Activated naive CD4-positive, alpha-beta T cell treated with anti-CD3 and anti-CD28 coated beads, Interleukin-2, amount 10 ng/mL, durations not matched to agents 7 days and 5 days (primary cell): ENCODE measurements around the gene C1orf53.

ENCODE experiments used
- CTCF ChIA-PET: fragments of 350-600 bp; sonication (Branson Sonifier 250); formaldehyde crosslinking; loops from one replicate; lab custom pipeline; 2021; ENCODE audit warnings: antibody characterized with exemption; lab: Charles Lee
- DNase-seq: peaks from one replicate; pipeline ENCODE4 v3.0.0-alpha.2; 2020
- H3K27ac Mint-ChIP-seq: one replicate; pipeline ENCODE4 v1.8.0; 2021; ENCODE audit warnings: mild to moderate bottlenecking, moderate library complexity, mixed read lengths
- H3K27me3 Mint-ChIP-seq: one replicate; pipeline ENCODE4 v1.8.0; 2021; ENCODE audit warnings: mild to moderate bottlenecking, mixed read lengths
- H3K36me3 Mint-ChIP-seq: one replicate; pipeline ENCODE4 v1.8.0; 2021; ENCODE audit warnings: mixed read lengths
- H3K4me1 Mint-ChIP-seq: one replicate; pipeline ENCODE4 v1.8.0; 2021; ENCODE audit warnings: mixed read lengths
- H3K4me3 Mint-ChIP-seq: one replicate; pipeline ENCODE4 v1.8.0; 2021; ENCODE audit warnings: mild to moderate bottlenecking, moderate library complexity, mixed read lengths
- H3K9me3 Mint-ChIP-seq: one replicate; pipeline ENCODE4 v1.8.0; 2021; ENCODE audit warnings: mixed read lengths

Gene C1orf53

DNA sequence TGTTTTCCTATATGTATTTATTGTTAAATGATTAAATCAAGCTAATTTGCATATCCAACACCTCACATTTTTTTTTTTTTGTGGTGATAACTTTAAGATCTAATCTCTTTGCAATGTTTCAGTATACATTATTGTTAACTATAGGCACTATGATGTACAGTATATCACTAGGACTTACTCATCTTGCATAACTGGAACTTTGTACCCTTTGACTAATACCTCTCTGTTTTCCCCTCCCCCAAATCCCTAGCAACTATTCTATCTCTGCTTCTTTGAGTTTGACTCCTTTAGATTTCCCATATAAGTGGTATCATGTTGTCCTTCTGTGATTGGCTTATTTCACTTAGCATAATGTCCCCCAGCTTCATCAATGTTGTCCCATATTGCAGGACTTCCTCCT lies 9.7 kb upstream of the C1orf53 start:
- H3K4me1 Mint-ChIP-seq, result no peaks in the 10 kb centered on the region
- H3K36me3 Mint-ChIP-seq, result no peaks in the 10 kb centered on the region
- H3K27me3 Mint-ChIP-seq, result peaks cover 19% of the 10 kb centered on the region
- H3K27ac Mint-ChIP-seq, result no peak overlapping the region
- H3K9me3 Mint-ChIP-seq, result no peaks in the 10 kb centered on the region
- DNase-seq, result no peak
- no peak overlapping the region for H3K4me3 Mint-ChIP-seq
- CTCF ChIA-PET, result interaction anchor here (0.6 to 0.7 kb wide), 2 partner anchors 28 to 571 kb away, joined by 3 read pairs; no protein-coding TSS in a partner anchor

DNA sequence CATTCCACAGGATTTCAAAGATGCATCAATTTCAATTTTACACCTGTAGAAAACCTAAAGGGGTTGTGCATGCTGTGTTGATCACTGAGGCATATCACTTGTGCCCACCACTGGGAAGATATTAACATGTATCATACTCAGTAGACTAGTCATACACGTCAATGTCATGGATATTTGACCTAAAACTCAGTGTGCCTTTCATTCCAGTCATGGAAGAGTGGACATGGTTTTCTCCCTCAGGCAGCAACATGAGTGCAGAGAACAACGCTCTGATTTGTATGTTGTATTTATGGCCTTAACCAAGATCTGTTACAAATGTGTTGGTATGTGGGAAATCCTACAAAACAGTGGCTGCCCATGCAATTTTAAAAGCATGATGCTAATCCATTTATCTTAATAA lies 6.1 kb upstream of the C1orf53 start:
- no peaks in the 10 kb centered on the region for H3K9me3 Mint-ChIP-seq
- DNase-seq, result no peak
- H3K4me3 Mint-ChIP-seq, result no peak overlapping the region
- H3K27me3 Mint-ChIP-seq, result peaks cover 24% of the 10 kb centered on the region
- no peaks in the 10 kb centered on the region for H3K36me3 Mint-ChIP-seq
- CTCF ChIA-PET, result no interaction called here
- H3K27ac Mint-ChIP-seq, result no peak overlapping the region
- no peaks in the 10 kb centered on the region for H3K4me1 Mint-ChIP-seq

DNA sequence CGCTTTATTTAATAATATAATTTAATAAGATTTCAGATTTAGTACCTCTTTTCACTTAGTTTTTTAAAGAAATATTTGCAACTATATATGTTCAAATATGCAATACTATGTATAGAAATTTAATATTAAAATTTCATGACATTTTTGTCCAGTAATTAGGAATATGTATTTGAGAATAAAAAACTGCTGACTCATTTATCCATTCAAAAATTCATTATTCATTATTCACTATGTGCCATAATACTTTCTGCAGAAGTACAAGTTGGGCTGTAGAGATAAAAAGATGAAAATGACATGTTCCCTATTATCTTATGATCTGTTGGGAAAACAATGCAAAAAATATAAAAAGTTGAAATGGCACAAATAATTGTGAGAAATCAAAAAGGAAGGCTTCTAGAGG lies 3.4 kb upstream of the C1orf53 start:
- Mint-ChIP-seq H3K27ac (no peak overlapping the region), H3K4me3 (no peak overlapping the region), H3K36me3 (no peaks in the 10 kb centered on the region), H3K4me1 (peaks cover 17% of the 10 kb centered on the region), H3K27me3 (peaks cover 32% of the 10 kb centered on the region), H3K9me3 (no peaks in the 10 kb centered on the region)
- CTCF ChIA-PET, result interaction anchor here (0.9 to 1.1 kb wide), 3 partner anchors 26 to 377 kb away, joined by 3 read pairs; no protein-coding TSS in a partner anchor
- no peak for DNase-seq

DNA sequence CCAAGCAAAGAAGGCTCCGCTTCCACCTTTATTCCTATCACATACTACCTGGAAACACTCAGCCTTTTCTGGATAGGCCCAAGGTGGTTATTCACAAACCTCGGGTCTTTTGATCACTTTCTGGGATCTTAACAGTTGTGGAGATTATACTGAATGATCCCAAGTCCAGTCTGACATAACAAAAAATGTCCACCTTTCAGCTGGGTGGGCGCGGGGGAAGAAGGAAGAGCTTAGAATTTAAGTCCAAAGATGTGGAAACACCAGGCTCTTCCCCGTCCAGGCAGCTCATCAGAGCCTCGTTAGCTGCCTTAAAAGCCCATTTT lies 338 bp upstream of the C1orf53 start:
- Mint-ChIP-seq H3K9me3 (no peaks in the 10 kb centered on the region), H3K27me3 (peaks cover 51% of the 10 kb centered on the region), H3K4me1 (peaks cover 19% of the 10 kb centered on the region), H3K4me3 (peak overlapping the region; percentile 70), H3K36me3 (no peaks in the 10 kb centered on the region), H3K27ac (peak overlapping the region; percentile 39)
- CTCF ChIA-PET, result interaction anchor here (0.7 to 1.6 kb wide), 4 partner anchors 15 to 287 kb away, joined by 3 to 9 read pairs (median 4); partner anchors contain the start of gene LHX9
- no peak for DNase-seq

DNA sequence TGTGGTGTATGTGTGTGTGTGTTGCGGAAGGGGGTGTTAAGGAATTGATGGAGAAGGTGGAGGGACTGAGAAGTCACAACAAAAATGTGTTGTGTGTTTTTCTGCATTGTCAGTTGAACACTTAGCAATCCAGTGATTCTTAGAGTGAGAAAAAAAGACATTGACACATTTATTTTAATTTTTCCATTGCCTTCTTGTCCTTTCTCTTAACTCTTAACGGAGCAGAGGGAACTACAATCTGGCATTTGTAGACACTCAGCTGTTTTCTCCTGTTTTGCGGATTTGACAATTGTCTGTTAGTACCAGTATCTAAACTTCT lies 725 bp downstream of the C1orf53 start:
- Mint-ChIP-seq H3K27ac (peak overlapping the region; percentile 81), H3K9me3 (no peaks in the 10 kb centered on the region), H3K4me3 (peak overlapping the region; percentile 83), H3K27me3 (peaks cover 55% of the 10 kb centered on the region), H3K36me3 (no peaks in the 10 kb centered on the region), H3K4me1 (peaks cover 19% of the 10 kb centered on the region)
- no peak for DNase-seq
- CTCF ChIA-PET, result interaction anchor here (0.9 to 1.6 kb wide), 4 partner anchors 11 to 288 kb away, joined by 3 to 9 read pairs (median 4); partner anchors contain the start of gene LHX9

DNA sequence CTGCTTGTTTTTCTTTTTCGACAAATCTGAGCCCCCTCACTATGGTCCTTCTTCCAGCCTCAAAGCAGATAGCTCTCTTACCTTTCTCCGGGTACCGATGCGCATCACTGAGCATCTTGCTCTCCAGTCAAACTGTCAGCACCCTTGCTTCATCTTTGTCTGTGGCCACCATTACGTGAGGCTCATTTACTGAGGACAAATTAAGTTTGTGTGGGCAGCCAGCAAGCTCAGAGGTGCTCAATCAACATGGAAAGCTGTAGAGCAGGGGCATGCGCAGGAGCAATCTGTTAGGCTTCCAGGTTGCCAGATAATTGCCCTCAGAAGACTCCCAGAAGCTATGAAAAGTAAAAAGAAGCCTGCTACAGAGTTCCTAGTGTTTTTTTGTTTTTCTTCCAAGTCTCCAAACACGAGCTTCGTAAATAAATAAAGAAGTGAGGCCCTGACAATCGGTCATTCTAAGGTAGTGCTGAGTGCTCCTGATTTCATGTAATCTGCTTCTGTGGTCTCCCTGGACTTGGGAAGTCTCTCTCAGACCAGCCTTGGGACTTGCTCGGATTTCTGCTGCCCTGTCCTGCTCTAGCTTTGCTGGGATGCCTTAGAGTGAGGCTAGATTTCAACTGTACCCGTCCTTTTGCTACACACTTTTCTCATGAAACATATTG lies 1.8 kb downstream of the C1orf53 start:
- CTCF ChIA-PET, result interaction anchor here (0.6 to 0.9 kb wide), 4 partner anchors 11 to 290 kb away, joined by 3 read pairs; no protein-coding TSS in a partner anchor
- Mint-ChIP-seq H3K4me3 (no peak overlapping the region), H3K36me3 (peaks cover 2% of the 10 kb centered on the region), H3K27ac (no peak overlapping the region), H3K4me1 (peaks cover 30% of the 10 kb centered on the region), H3K27me3 (peaks cover 66% of the 10 kb centered on the region), H3K9me3 (no peaks in the 10 kb centered on the region)
- no peak for DNase-seq

DNA sequence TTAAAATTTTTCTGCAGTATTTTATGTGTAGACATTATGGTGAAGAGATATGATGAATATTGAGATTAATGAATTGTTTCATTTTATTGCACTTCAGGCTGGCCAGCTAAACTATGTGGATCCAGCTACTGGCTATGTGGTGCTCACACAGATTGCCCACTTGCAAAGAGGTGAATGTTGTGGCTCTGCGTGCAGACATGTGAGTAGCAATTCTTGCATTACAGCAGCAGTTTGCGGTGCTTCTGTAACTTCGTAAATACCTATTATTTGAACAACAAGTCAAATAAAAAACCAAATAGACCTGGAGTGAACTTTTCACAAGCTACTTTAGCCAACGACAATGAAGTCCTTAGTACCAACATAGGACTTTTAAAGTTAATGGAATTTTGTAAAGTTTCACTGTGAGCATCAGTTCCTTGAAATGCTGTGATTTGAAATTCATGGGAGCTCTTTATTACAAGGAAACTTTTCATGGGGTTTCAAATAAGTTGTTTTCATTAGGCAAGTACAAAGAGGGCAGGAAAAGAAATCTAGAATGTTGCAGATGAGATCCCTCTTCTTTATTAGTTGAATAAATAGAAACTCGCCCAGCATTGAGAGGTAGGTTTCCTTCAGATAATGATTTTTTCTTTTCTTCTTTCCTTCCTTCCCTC lies 3.4 kb downstream of the C1orf53 start:
- H3K9me3 Mint-ChIP-seq, result no peaks in the 10 kb centered on the region
- CTCF ChIA-PET, result no interaction called here
- peaks cover 7% of the 10 kb centered on the region for H3K36me3 Mint-ChIP-seq
- H3K4me1 Mint-ChIP-seq, result peaks cover 44% of the 10 kb centered on the region
- no peak overlapping the region for H3K27ac Mint-ChIP-seq
- peaks cover 75% of the 10 kb centered on the region for H3K27me3 Mint-ChIP-seq
- H3K4me3 Mint-ChIP-seq, result no peak overlapping the region
- DNase-seq, result no peak

DNA sequence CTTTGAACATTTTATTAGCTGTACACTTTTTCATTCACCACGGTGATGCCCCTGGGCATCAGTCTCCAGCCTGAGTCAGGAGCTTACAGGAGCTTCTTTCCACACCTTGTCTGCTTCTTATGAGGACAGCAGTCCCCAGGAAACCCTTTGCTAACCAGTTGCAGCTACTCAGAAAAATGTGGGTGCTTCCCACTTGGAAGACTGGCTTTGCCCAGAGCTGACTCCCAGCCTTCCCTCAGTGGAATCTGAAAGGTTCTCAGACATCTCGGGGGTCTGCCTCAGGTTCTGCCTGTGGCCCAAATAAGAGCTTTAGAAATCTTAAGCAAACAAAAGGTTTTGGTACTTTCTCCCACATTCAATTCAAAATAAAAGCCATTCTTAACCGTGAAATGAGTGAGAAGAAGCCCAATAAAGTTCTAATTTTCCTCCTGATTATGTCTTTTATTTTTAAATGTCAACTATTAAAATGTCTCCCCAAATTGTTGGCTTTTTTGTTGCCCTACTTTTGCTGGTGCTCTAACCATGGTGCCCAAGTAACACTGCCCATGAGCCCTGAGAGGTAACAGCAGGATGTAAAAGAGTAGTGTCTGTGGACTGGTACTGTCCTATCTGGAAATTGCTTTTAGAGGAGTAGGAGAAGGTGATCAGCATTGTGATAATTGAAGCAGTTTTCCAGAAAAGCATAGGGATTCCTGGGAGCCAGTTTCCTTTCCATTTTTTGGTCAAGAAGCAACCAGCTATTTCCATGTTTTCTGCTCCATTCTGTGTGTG lies 5.6 kb downstream of the C1orf53 start:
- H3K4me3 Mint-ChIP-seq, result no peak overlapping the region
- peaks cover 11% of the 10 kb centered on the region for H3K36me3 Mint-ChIP-seq
- peaks cover 56% of the 10 kb centered on the region for H3K4me1 Mint-ChIP-seq
- CTCF ChIA-PET, result interaction anchor here (0.6 to 2.3 kb wide), 6 partner anchors 9 to 388 kb away, joined by 3 to 7 read pairs (median 4); partner anchors contain the start of gene LHX9
- no peaks in the 10 kb centered on the region for H3K9me3 Mint-ChIP-seq
- no peak overlapping the region for H3K27ac Mint-ChIP-seq
- H3K27me3 Mint-ChIP-seq, result peaks cover 94% of the 10 kb centered on the region
- no peak for DNase-seq

DNA sequence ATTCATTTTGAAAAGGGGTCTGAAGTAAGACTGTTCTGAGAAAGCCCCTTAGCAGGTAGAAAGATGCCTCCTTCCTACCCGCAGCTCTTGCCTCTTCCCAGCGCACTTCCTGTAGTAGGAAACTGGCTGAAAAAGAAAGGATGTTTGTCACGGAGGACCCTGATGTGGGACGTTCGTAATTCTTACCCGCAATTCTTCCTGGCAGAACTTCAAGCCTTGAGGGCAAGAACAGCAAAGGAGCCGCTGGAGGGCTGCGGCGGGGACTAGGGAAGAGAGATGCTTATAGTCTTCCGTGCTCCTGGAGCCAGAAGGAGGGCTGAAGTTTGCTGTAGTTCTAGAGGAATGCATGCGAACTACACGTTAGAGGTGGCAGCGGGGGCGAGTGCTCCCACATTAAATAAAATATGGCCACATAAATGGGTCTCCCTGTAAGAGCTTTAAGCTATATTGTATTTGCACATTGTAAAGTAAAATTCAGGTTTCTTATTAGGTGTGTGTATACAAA lies 6.3 kb downstream of the C1orf53 start:
- Mint-ChIP-seq H3K9me3 (no peaks in the 10 kb centered on the region), H3K27ac (no peak overlapping the region), H3K27me3 (peaks cover 94% of the 10 kb centered on the region), H3K4me3 (no peak overlapping the region), H3K36me3 (peaks cover 11% of the 10 kb centered on the region), H3K4me1 (peaks cover 55% of the 10 kb centered on the region)
- CTCF ChIA-PET, result interaction anchor here (0.6 to 1.0 kb wide), 3 partner anchors 8 to 40 kb away, joined by 3 to 4 read pairs (median 4); no protein-coding TSS in a partner anchor
- no peak for DNase-seq

DNA sequence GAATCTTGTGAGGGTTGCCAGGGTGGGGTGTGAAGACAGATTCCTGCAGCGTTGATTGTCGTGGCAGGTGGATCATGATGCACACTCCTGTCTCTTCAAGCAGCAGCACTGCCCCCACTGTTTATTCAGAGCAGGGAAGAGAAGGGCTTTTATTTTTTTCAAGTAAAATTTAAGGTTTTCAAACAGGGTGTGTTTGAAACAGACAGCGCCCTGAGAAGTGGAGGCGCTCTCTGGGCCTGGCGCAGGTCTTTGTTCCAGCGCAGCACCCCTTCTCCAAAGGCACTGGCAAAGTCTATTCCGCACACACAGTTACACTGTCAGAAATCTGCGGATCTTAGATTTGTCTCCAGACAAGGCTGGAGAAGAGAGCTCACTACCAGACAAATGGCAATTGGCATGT lies 7.0 kb downstream of the C1orf53 start:
- Mint-ChIP-seq H3K9me3 (no peaks in the 10 kb centered on the region), H3K27ac (no peak overlapping the region), H3K4me3 (no peak overlapping the region), H3K4me1 (peaks cover 54% of the 10 kb centered on the region), H3K27me3 (peaks cover 94% of the 10 kb centered on the region), H3K36me3 (peaks cover 11% of the 10 kb centered on the region)
- CTCF ChIA-PET, result interaction anchor here (1.2 to 1.3 kb wide), 2 partner anchors 15 to 389 kb away, joined by 3 to 4 read pairs; no protein-coding TSS in a partner anchor
- DNase-seq, result no peak

DNA sequence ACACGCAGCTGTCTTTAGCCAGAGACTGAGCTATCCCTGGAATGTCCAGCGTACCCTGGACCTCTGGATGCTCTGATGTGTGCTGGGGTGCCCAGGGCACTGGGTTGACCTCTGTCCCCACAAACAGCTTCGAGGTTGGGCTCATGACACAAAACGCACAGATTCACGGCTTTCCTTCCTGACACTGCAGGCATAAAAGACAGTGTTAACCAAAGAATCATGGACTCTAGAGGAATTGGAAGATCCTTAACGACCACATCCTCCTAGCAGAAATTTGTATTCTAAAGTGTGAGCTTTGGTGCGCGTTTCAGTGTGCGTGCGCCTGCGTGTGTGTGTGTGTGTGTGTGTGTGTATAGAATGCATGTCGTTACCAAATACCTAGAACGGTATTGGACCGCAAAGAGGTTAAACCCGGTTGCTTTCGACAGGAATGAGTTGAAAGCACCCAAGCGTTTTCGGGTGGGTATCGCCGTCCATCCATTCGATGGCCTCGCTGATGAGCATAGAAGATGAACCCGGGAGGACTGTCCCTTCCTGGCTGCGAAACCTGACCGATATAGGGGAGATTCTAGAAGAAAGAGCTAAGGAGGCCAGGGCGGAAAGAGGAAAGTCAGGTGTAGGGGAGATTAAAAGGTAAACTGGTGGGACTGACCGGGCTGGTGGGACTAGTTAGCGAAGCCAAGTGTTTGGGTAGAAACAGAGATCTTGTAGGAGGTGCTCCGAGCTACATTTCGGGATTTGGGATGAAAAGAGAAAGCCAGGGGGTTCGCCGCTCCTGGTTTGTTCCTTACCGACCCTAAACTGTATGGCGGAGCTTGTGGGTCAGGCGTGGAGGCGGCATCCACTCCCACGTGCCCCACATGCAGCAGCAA lies 7.9 kb downstream of the C1orf53 start:
- H3K9me3 Mint-ChIP-seq, result no peaks in the 10 kb centered on the region
- no peak for DNase-seq
- H3K27me3 Mint-ChIP-seq, result peaks cover 98% of the 10 kb centered on the region
- peak overlapping the region; percentile 34 for H3K4me3 Mint-ChIP-seq
- CTCF ChIA-PET, result interaction anchor here (0.8 to 1.3 kb wide), 4 partner anchors 14 to 390 kb away, joined by 3 to 4 read pairs (median 4); no protein-coding TSS in a partner anchor
- peak overlapping the region; percentile 42 for H3K27ac Mint-ChIP-seq
- H3K4me1 Mint-ChIP-seq, result peaks cover 56% of the 10 kb centered on the region
- H3K36me3 Mint-ChIP-seq, result peaks cover 11% of the 10 kb centered on the region

DNA sequence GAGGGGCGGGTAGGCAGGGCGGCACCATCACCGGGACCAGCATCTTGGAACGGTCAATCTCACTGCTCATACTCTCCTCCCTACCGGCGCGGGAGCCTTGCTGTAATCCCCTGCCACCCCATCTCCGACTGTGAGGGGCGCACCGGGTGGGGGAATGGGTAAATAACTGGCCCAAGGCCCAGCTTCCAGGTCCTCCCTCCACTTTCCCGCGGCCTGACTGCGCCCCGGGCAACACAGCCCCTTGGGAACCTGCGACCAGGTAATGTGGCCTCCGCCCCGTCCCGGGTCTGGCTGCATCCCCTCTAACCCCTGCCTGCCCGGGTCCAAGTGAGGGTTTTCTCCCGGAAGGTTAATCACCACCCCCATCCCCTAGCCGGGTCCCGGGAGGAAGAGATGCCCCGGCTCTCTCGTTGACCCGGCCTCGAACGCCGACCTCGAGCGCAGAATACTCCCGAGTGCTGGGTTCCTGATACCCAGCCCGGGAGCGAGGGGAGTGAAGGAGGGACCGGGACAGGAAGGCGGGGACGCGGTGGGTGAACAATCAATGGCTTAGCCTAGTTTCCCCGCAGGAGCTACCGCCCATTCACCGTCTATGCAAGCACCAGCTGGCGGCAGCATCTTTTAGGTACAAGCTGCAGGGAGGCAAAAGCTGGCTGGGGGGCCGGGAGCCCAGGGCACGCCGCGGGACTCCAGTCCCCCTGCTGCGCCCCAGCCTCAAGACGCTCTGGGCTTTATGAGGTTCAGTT lies 8.9 kb downstream of the C1orf53 start:
- peaks cover 98% of the 10 kb centered on the region for H3K27me3 Mint-ChIP-seq
- H3K36me3 Mint-ChIP-seq, result peaks cover 11% of the 10 kb centered on the region
- no peaks in the 10 kb centered on the region for H3K9me3 Mint-ChIP-seq
- CTCF ChIA-PET, result interaction anchor here (0.8 to 1.0 kb wide), 3 partner anchors 13 to 390 kb away, joined by 3 to 4 read pairs (median 3); no protein-coding TSS in a partner anchor
- H3K4me3 Mint-ChIP-seq, result peak overlapping the region; percentile 76
- no peak for DNase-seq
- peaks cover 66% of the 10 kb centered on the region for H3K4me1 Mint-ChIP-seq
- peak overlapping the region; percentile 77 for H3K27ac Mint-ChIP-seq
